ENCODE results near the gene ECM1. TPM values are rescaled to one million over a fixed set of nuclear protein-coding genes. Genes with fewer than 3 reads are reported as not detected.

ECM1 gene
- total RNA-seq, 1 donor from 2014 or later: 2.8 TPM

DNA sequence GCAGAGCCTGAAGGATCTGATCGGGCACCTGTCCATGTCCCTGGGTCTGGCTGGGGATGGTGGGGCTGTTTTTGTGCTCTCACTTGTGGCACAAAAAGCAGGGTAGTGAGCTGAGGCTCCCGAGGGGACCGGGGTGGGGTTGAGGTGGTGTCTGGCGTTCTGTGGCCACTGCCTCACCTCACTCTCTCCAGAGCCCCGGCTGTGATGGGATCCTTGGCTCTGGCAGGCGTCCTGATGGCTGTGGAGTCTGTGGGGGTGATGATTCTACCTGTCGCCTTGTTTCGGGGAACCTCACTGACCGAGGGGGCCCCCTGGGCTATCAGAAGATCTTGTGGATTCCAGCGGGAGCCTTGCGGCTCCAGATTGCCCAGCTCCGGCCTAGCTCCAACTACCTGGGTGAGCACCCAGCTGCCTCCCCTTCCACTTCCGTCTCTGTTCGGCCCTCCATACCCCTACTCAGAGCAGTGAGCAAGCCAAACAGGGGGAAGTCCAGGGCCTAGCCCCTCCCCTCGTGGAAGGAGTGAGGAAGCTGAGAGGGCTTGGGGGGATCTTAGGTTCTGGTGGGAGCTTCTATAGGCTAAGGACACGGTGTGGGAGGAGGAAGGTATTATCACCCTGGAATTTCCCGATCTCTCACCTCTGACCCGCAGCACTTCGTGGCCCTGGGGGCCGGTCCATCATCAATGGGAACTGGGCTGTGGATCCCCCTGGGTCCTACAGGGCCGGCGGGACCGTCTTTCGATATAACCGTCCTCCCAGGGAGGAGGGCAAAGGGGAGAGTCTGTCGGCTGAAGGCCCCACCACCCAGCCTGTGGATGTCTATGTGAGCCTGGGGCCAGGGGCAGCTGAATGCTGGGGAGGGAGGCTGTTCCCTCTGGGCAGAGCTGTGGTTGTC is 48.3 kb downstream of the ECM1 start:
- Mint-ChIP-seq H3K27me3 (ENCODE audit: unreplicated experiment) (peaks cover 9% of the 10 kb centered on the region), H3K4me3 (ENCODE audit: unreplicated experiment) (no peak overlapping the region), H3K36me3 (ENCODE audit: unreplicated experiment) (no peaks in the 10 kb centered on the region), H3K9me3 (ENCODE audit: unreplicated experiment) (peaks cover 3% of the 10 kb centered on the region), H3K27ac (ENCODE audit: unreplicated experiment) (no peak overlapping the region), H3K4me1 (ENCODE audit: low read depth, unreplicated experiment) (peaks cover 3% of the 10 kb centered on the region)
- TF ChIP-seq, protein P1, sequence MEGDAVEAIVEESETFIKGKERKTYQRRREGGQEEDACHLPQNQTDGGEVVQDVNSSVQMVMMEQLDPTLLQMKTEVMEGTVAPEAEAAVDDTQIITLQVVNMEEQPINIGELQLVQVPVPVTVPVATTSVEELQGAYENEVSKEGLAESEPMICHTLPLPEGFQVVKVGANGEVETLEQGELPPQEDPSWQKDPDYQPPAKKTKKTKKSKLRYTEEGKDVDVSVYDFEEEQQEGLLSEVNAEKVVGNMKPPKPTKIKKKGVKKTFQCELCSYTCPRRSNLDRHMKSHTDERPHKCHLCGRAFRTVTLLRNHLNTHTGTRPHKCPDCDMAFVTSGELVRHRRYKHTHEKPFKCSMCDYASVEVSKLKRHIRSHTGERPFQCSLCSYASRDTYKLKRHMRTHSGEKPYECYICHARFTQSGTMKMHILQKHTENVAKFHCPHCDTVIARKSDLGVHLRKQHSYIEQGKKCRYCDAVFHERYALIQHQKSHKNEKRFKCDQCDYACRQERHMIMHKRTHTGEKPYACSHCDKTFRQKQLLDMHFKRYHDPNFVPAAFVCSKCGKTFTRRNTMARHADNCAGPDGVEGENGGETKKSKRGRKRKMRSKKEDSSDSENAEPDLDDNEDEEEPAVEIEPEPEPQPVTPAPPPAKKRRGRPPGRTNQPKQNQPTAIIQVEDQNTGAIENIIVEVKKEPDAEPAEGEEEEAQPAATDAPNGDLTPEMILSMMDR (IDR thresholded peaks at IDR 0.05; ENCODE audit: partially characterized antibody, unreplicated experiment): no peak
- DNase-seq: peak; percentile 18

DNA sequence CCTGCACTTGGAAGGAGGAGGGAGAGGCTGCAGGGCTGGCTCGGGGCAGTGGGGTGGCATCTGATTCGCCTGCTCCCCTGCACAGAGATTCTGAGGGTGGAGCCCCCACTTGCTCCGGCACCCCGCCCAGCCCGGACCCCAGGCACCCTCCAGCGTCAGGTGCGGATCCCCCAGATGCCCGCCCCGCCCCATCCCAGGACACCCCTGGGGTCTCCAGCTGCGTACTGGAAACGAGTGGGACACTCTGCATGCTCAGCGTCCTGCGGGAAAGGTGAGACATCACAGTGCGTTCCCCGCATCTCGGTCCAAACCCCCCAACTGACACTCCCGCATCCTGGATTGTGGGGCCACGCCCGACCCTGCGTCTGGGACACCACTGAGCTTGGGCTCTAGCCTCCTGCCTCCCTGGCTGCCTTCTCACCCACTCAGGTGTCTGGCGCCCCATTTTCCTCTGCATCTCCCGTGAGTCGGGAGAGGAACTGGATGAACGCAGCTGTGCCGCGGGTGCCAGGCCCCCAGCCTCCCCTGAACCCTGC is 49.2 kb downstream of the ECM1 start:
- Mint-ChIP-seq H3K4me3 (ENCODE audit: unreplicated experiment) (no peak overlapping the region), H3K9me3 (ENCODE audit: unreplicated experiment) (peaks cover 5% of the 10 kb centered on the region), H3K36me3 (ENCODE audit: unreplicated experiment) (no peaks in the 10 kb centered on the region), H3K4me1 (ENCODE audit: low read depth, unreplicated experiment) (peaks cover 6% of the 10 kb centered on the region), H3K27me3 (ENCODE audit: unreplicated experiment) (peaks cover 7% of the 10 kb centered on the region), H3K27ac (ENCODE audit: unreplicated experiment) (no peak overlapping the region)
- DNase-seq: peak; percentile 24
- TF ChIP-seq, protein P1 (IDR thresholded peaks at IDR 0.05; ENCODE audit: partially characterized antibody, unreplicated experiment): no peak

DNA sequence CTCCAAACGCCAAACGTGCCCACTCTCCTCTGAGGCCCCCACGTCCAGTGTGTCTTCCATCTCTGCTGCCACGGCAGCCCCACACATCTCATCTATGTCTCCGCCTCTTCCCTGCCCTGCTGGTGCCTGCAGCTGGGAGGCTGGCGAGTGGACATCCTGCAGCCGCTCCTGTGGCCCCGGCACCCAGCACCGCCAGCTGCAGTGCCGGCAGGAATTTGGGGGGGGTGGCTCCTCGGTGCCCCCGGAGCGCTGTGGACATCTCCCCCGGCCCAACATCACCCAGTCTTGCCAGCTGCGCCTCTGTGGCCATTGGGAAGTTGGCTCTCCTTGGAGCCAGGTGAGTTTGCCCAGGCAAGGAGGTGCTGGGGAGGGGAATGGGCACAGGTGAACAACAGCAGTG is 49.9 kb downstream of the ECM1 start:
- TF ChIP-seq, protein P1 (IDR thresholded peaks at IDR 0.05; ENCODE audit: partially characterized antibody, unreplicated experiment): no peak
- H3K4me3 Mint-ChIP-seq (ENCODE audit: unreplicated experiment): no peak overlapping the region
- H3K27me3 Mint-ChIP-seq (ENCODE audit: unreplicated experiment): peaks cover 7% of the 10 kb centered on the region
- H3K27ac Mint-ChIP-seq (ENCODE audit: unreplicated experiment): no peak overlapping the region
- peaks cover 10% of the 10 kb centered on the region for H3K4me1 Mint-ChIP-seq (ENCODE audit: low read depth, unreplicated experiment)
- DNase-seq: no peak
- H3K36me3 Mint-ChIP-seq (ENCODE audit: unreplicated experiment): no peaks in the 10 kb centered on the region
- peaks cover 8% of the 10 kb centered on the region for H3K9me3 Mint-ChIP-seq (ENCODE audit: unreplicated experiment)

DNA sequence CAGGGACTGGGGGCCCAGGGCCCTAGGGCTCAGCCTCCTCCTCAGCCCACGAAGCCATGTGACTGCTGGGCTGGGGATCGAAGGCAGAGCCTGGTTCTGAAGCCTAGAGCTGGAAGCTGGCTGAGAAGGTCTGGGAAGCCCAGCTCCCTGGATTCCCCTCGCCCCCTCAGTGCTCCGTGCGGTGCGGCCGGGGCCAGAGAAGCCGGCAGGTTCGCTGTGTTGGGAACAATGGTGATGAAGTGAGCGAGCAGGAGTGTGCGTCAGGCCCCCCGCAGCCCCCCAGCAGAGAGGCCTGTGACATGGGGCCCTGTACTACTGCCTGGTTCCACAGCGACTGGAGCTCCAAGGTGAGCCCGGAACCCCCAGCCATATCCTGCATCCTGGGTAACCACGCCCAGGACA is 50.4 kb downstream of the ECM1 start:
- TF ChIP-seq, protein P1 (IDR thresholded peaks at IDR 0.05; ENCODE audit: partially characterized antibody, unreplicated experiment): no peak
- H3K27ac Mint-ChIP-seq (ENCODE audit: unreplicated experiment): no peak overlapping the region
- H3K27me3 Mint-ChIP-seq (ENCODE audit: unreplicated experiment): peaks cover 8% of the 10 kb centered on the region
- DNase-seq: no peak
- no peak overlapping the region for H3K4me3 Mint-ChIP-seq (ENCODE audit: unreplicated experiment)
- peaks cover 14% of the 10 kb centered on the region for H3K4me1 Mint-ChIP-seq (ENCODE audit: low read depth, unreplicated experiment)
- no peaks in the 10 kb centered on the region for H3K36me3 Mint-ChIP-seq (ENCODE audit: unreplicated experiment)
- H3K9me3 Mint-ChIP-seq (ENCODE audit: unreplicated experiment): peaks cover 8% of the 10 kb centered on the region

All from glutamatergic neuron (in vitro differentiated cells).